Naive thymus-derived CD4-positive, alpha-beta T cell (primary cell): ENCODE data around the gene FUT8. TPM values are rescaled to one million over a fixed set of nuclear protein-coding genes. Genes with fewer than 3 reads are reported as not detected.
A peak's percentile ranks its signal among the peaks of the same experiment; 100 is the strongest.

Source experiments
- ATAC-seq: fragments of 150-1000 bp; cut with Tn5 transposase; 2 replicates; pipeline ENCODE4 v1.10.0; 2021; ENCODE audit warnings: mild to moderate bottlenecking, moderate library complexity
- CTCF ChIA-PET: fragments of 350-600 bp; sonication (Branson Sonifier 250); formaldehyde crosslinking; loops from one replicate; lab custom pipeline; 2021; ENCODE audit warnings: antibody characterized with exemption; lab: Charles Lee
- POLR2A ChIA-PET: fragments of 350-600 bp; sonication (Branson Sonifier 250); formaldehyde crosslinking; loops from one replicate; lab custom pipeline; 2021; ENCODE audit warnings: antibody characterized with exemption, inconsistent platforms; lab: Charles Lee
- DNase-seq, 9 donors: peaks; one replicate each; pipeline versions ENCODE4 v3.0.0 to v3.0.0-alpha.2; 2020 to 2022; ENCODE audit warnings: mixed read lengths in 1 of 9
- H3K27ac ChIP-seq: one replicate; pipeline ENCODE4 v1.7.0; 2013; ENCODE audit warnings: mild to moderate bottlenecking, low read depth, low read length, moderate library complexity
- H3K27me3 ChIP-seq, 2 donors: one replicate each; pipeline ENCODE4 v1.7.0; 2013; ENCODE audit warnings: low read length in 2 of 2, mild to moderate bottlenecking in 2 of 2, moderate library complexity in 2 of 2; ENCODE audit not compliant: control insufficient read depth in 2 of 2, insufficient read depth in 2 of 2
- H3K36me3 ChIP-seq, 3 experiments: 1 replicate in 2 of 3; 2 replicates in 1 of 3; pipeline ENCODE4 v1.7.0; 2013; ENCODE audit warnings: low read length in 3 of 3, mild to moderate bottlenecking in 3 of 3, moderate library complexity in 1 of 3; ENCODE audit not compliant: insufficient read depth in 3 of 3, control insufficient read depth in 2 of 3
- H3K4me1 ChIP-seq, 2 donors: one replicate each; pipeline ENCODE4 v1.7.0; 2013; ENCODE audit warnings: low read length in 2 of 2, mild to moderate bottlenecking in 2 of 2, moderate library complexity in 1 of 2; ENCODE audit not compliant: control insufficient read depth in 2 of 2, insufficient read depth in 2 of 2
- H3K4me3 ChIP-seq: 2 replicates; pipeline ENCODE4 v1.7.0; 2013; ENCODE audit warnings: mild to moderate bottlenecking, low read length
- H3K9me3 ChIP-seq, 3 experiments: 1 replicate in 2 of 3; 2 replicates in 1 of 3; pipeline ENCODE4 v1.7.0; 2013; ENCODE audit warnings: low read length in 3 of 3; ENCODE audit not compliant: control insufficient read depth in 2 of 3
- H3K27ac Mint-ChIP-seq, 9 donors: one replicate each; pipeline ENCODE4 v1.8.0; 2020 to 2022; ENCODE audit warnings: mixed read lengths in 9 of 9, mild to moderate bottlenecking in 8 of 9, moderate library complexity in 5 of 9, inconsistent platforms in 2 of 9
- H3K27me3 Mint-ChIP-seq, 5 donors: one replicate each; pipeline ENCODE4 v1.8.0; 2021 to 2022; ENCODE audit warnings: mixed read lengths in 5 of 5, mild to moderate bottlenecking in 1 of 5
- H3K36me3 Mint-ChIP-seq, 5 donors: one replicate each; pipeline ENCODE4 v1.8.0; 2020 to 2022; ENCODE audit warnings: mixed read lengths in 5 of 5, mild to moderate bottlenecking in 3 of 5, inconsistent platforms in 1 of 5
- H3K4me1 Mint-ChIP-seq, 7 donors: one replicate each; pipeline ENCODE4 v1.8.0; 2020 to 2022; ENCODE audit warnings: mixed read lengths in 7 of 7, mild to moderate bottlenecking in 3 of 7, inconsistent platforms in 1 of 7
- H3K4me3 Mint-ChIP-seq, 10 donors: one replicate each; pipeline ENCODE4 v1.8.0; 2020 to 2022; ENCODE audit warnings: mild to moderate bottlenecking in 10 of 10, mixed read lengths in 10 of 10, moderate library complexity in 6 of 10, inconsistent platforms in 2 of 10
- H3K9me3 Mint-ChIP-seq, 11 donors: one replicate each; pipeline ENCODE4 v1.8.0; 2020 to 2022; ENCODE audit warnings: mixed read lengths in 11 of 11, mild to moderate bottlenecking in 4 of 11, inconsistent platforms in 1 of 11, moderate library complexity in 1 of 11
- intact Hi-C, 2 donors: fragments of 100-400 bp; cut with micrococcal nuclease; formaldehyde crosslinking; loops; one replicate each; pipeline ENCODE4 v1.15.1; 2023
- polyA plus RNA-seq, 2 donors: library from polyadenylated mRNA; unstranded; fragments of 300-500 nt; fragmentation: Illumina TruSeq; gene quantifications; one replicate each; pipeline ENCODE4 v1.2.3, GENCODE V29; 2021
- total RNA-seq, 6 experiments: library from RNA in 5 of 6; stranded (reverse) in 5 of 6; gene quantifications; 1 replicate in 5 of 6; 2 replicates in 1 of 6; pipeline ENCODE4 v1.2.3 and lab custom pipeline; 2021 to 2026

The FUT8 gene
- total and polyA plus RNA-seq, 7 experiments from 2014 or later: 11.1 to 107 (median 41.6) TPM

DNA sequence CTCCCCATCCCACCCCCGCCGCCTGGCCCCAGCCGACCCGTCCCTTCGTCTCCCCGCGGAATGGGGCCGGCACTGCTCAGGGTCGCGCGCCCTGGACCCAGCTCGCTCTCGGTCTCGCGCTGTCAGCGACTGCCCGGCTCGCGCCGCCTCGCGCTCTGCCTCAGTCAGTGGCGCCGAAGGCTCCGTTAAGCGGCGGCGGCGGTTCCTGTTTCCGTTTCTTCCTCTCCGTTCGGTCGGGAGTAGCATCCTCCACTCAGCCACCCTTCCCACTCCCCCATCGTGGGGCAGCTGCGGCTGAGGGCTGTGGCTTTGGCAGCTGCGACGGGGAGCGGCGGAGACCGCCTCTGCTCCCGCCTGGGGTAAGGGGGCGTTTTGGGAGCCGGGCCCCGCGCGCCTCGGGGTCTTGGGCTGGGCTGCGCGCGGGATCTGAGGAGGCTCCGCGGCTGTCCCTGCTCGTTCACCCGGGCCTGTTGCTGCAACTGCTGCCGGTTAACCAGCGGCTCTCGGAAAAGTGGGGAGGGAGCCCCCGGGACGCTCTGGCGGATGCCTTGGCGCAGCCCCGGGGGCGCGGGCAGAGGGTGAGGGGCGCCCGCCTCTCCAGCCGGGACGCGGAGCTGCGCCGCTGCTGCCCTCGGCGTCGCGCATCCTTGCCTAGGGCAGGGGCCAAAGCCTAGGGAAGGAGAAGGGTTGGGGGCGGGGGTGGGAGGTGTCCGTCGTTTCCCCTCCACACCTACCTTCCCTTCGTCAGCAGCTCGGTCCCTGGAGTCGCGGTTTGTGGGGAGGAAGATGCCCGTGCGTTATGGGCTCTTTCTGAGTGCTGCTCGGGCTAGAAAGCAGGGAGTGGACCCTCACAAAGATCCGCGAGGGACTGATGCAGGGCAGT, 567 bp downstream of the FUT8 start:
- no peaks in the 10 kb centered on the region for H3K9me3 Mint-ChIP-seq
- peaks cover 0 to 12% (median 0%) of the 10 kb centered on the region in 3 experiments for H3K36me3 ChIP-seq
- DNase-seq: peak in 4 of 9 donors; percentile 11 to 72 (median 34)
- H3K4me1 ChIP-seq: peaks cover 0 to 14% of the 10 kb centered on the region in 2 donors
- H3K4me3 ChIP-seq: peak overlapping the region; percentile 73
- H3K27ac ChIP-seq: peak overlapping the region; percentile 86
- ChIA-PET CTCF (interaction anchor here (0.7 to 5.3 kb wide), 13 partner anchors 16 to 656 kb away, joined by 3 to 81 read pairs (median 6); no protein-coding TSS in a partner anchor), POLR2A (interaction anchor here (0.5 to 4.6 kb wide), 15 partner anchors 9 to 519 kb away, joined by 3 to 44 read pairs (median 5); partner anchors contain the start of gene FNTB)
- no peaks in the 10 kb centered on the region for H3K27me3 ChIP-seq
- H3K36me3 Mint-ChIP-seq: peaks cover 0 to 6% (median 0%) of the 10 kb centered on the region in 5 donors
- ATAC-seq: peak; percentile 63
- H3K9me3 ChIP-seq: no peaks in the 10 kb centered on the region
- peak overlapping the region; percentile 88 to 99 (median 96) for H3K27ac Mint-ChIP-seq
- peak overlapping the region; percentile 85 to 99 (median 97) for H3K4me3 Mint-ChIP-seq
- H3K4me1 Mint-ChIP-seq: peaks cover 23 to 53% (median 50%) of the 10 kb centered on the region in 7 donors
- intact Hi-C loops: loop anchor here (1.0 to 10.0 kb wide), 21 partner anchors 76 to 1949 kb away; partner anchors contain the start of genes MAX (in 2 of the 2), EIF2S1 (in 1 of the 2), FNTB (in 1 of the 2) and GPHN (in 1 of the 2)
- H3K27me3 Mint-ChIP-seq: no peaks in the 10 kb centered on the region

DNA sequence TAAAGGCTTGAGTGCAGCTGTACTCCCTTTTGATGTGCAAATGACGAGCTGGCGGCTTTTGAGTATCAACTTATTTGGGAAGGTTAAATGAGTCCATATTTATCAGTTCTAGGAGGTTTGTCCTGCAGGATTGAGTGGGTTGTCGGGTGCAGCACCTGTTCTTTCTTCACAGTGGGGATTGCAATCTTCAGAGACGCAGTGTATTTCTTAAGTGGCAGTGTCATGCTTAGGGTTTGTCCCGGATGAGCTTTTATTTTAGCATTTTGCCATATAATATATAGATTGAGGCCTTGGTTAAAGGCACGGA, 1.2 kb downstream of the FUT8 start:
- H3K27ac ChIP-seq: peak overlapping the region; percentile 86
- peaks cover 0 to 5% (median 0%) of the 10 kb centered on the region in 5 donors for H3K36me3 Mint-ChIP-seq
- no peaks in the 10 kb centered on the region for H3K9me3 ChIP-seq
- ATAC-seq (no peak), DNase-seq (peak in 3 of 9 donors; percentile 13 to 16 (median 15))
- peak overlapping the region; percentile 73 for H3K4me3 ChIP-seq
- intact Hi-C loops: loop anchor here (1.0 to 10.0 kb wide), 16 partner anchors 77 to 1949 kb away; partner anchors contain the start of genes EIF2S1 (in 1 of the 2), GPHN (in 1 of the 2), MAX (in 1 of the 2) and PALS1 (in 1 of the 2)
- H3K27me3 Mint-ChIP-seq: no peaks in the 10 kb centered on the region
- H3K9me3 Mint-ChIP-seq: no peaks in the 10 kb centered on the region
- H3K4me1 Mint-ChIP-seq: peaks cover 23 to 58% (median 53%) of the 10 kb centered on the region in 7 donors
- peaks cover 0 to 12% (median 0%) of the 10 kb centered on the region in 3 experiments for H3K36me3 ChIP-seq
- POLR2A ChIA-PET: interaction anchor here (0.7 to 4.6 kb wide), 6 partner anchors 125 to 513 kb away, joined by 4 to 44 read pairs (median 6); partner anchors contain the start of gene FNTB
- H3K27ac Mint-ChIP-seq: peak overlapping the region; percentile 61 to 90 (median 83)
- no peaks in the 10 kb centered on the region for H3K27me3 ChIP-seq
- peak overlapping the region; percentile 85 to 99 (median 96) for H3K4me3 Mint-ChIP-seq
- H3K4me1 ChIP-seq: peaks cover 0 to 14% of the 10 kb centered on the region in 2 donors
- CTCF ChIA-PET: interaction anchor here (0.7 to 5.3 kb wide), 9 partner anchors 128 to 655 kb away, joined by 3 to 81 read pairs (median 7); no protein-coding TSS in a partner anchor

DNA sequence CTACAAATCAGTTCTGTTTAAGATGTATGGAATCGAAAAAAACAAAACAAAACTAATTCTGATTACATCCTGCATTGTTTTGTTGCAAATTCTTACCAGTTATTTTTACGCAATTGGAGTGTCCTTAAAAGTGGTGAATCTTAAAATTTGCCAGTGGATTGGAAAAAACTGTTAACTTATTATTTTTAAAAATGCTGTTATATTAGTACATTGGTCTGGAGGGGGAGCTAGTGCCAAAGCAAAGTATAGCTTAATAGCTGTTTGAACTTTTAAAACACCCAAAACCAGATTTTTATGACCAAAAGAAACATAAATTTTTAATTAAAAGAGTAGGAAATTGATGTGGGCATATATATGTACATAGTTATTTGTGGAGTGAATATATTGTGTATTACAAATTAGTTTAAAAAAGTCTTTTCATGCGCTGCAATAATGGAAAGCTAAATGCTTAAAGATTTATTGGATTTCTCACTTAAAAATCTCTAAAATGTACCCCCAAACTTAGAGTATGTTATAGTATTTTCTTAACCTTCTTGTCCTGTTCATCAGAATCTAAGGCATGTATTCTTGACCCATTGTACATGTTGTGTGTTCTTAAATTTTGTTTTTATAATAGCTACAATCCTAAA, 2.5 kb downstream of the FUT8 start:
- H3K4me1 Mint-ChIP-seq: peaks cover 32 to 63% (median 54%) of the 10 kb centered on the region in 7 donors
- H3K4me3 Mint-ChIP-seq: peak overlapping the region; percentile 6 to 99 (median 80)
- H3K27ac Mint-ChIP-seq: peak overlapping the region in 1 of 9 donors; percentile 76
- H3K27me3 Mint-ChIP-seq: no peaks in the 10 kb centered on the region
- ChIA-PET CTCF (interaction anchor here (0.6 to 5.3 kb wide), 34 partner anchors 9 to 1875 kb away, joined by 3 to 81 read pairs (median 4); no protein-coding TSS in a partner anchor), POLR2A (interaction anchor here (0.6 to 1.2 kb wide), 8 partner anchors 9 to 654 kb away, joined by 3 to 5 read pairs (median 3); no protein-coding TSS in a partner anchor)
- H3K9me3 ChIP-seq: no peaks in the 10 kb centered on the region
- H3K9me3 Mint-ChIP-seq: no peaks in the 10 kb centered on the region
- ATAC-seq (no peak), DNase-seq (peak in 7 of 9 donors; percentile 7 to 43 (median 36))
- H3K36me3 Mint-ChIP-seq: peaks cover 0 to 5% (median 0%) of the 10 kb centered on the region in 5 donors
- H3K36me3 ChIP-seq: peaks cover 0 to 12% (median 0%) of the 10 kb centered on the region in 3 experiments
- intact Hi-C loops: loop anchor here (1.0 to 10.0 kb wide), 15 partner anchors 113 to 1947 kb away; partner anchors contain the start of genes EIF2S1 (in 1 of the 2), GPHN (in 1 of the 2) and PALS1 (in 1 of the 2)
- no peaks in the 10 kb centered on the region for H3K27me3 ChIP-seq
- no peak overlapping the region for H3K27ac ChIP-seq
- no peak overlapping the region for H3K4me3 ChIP-seq
- H3K4me1 ChIP-seq: peaks cover 0 to 21% of the 10 kb centered on the region in 2 donors

DNA sequence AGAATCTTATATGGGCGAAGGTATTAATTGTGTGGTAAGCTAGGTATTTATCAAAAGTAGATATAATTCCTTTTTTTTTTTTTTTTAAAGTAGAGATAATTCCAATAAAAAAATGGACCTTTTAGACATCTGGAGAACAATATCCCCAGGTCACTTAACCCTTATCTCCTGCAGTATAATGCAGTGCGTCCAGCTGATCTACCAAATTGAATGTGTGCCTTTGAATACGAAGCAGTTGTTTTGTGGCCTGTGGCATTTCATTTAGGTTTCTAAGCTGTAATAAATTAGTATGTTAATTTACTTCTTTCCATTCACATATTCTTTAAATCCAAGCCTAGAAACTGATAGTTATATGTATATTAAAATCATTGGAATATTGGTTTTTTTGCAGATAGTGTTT, 3.1 kb downstream of the FUT8 start:
- DNase-seq: no peak
- Histone ChIP-seq H3K4me1 (peaks cover 0 to 21% of the 10 kb centered on the region in 2 donors), H3K9me3 (no peaks in the 10 kb centered on the region), H3K27ac (no peak overlapping the region), H3K27me3 (no peaks in the 10 kb centered on the region), H3K36me3 (peaks cover 0 to 12% (median 0%) of the 10 kb centered on the region in 3 experiments), H3K4me3 (no peak overlapping the region)
- Mint-ChIP-seq H3K36me3 (peaks cover 0 to 5% (median 0%) of the 10 kb centered on the region in 5 donors), H3K4me3 (no peak overlapping the region), H3K9me3 (no peaks in the 10 kb centered on the region), H3K4me1 (peaks cover 32 to 63% (median 52%) of the 10 kb centered on the region in 7 donors), H3K27ac (no peak overlapping the region), H3K27me3 (no peaks in the 10 kb centered on the region)
- POLR2A ChIA-PET: interaction anchor here (0.7 to 1.2 kb wide), 8 partner anchors 8 to 653 kb away, joined by 3 to 5 read pairs (median 3); no protein-coding TSS in a partner anchor
- CTCF ChIA-PET: interaction anchor here (0.6 to 5.3 kb wide), 33 partner anchors 9 to 1874 kb away, joined by 3 to 81 read pairs (median 4); no protein-coding TSS in a partner anchor
- intact Hi-C loops: loop anchor here (1.0 to 10.0 kb wide), 9 partner anchors 219 to 1869 kb away; no protein-coding TSS in a partner anchor
- ATAC-seq: no peak

DNA sequence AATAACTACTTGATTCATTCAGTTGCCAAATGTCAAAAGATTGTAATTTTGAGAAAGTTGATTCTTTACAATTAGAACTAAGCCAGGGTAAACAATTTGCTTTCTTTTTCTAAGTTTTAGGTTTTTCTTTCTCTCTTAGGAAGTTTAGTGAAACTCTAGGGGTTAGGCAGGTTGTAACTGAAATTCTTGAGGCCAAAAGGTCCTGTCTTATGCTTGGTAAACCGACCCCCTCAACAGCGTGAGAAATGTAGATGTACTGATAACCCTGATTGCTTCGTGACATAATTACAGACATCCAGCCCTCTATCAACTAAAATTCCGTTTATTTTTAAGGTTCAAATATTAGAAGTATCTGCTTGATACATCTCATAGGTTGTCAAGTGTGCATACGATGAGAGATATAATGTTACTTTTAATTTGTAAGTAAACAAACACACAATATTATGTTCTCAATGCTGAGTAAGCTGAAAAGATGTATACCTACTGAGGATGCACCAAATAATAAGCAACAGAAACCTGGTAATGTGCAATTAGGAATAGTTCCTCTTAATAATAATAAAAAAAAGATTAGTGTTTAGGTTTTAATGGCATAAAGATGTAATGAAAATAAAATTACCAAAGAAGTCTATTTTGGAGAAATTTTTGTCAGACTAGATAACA, 7.2 kb downstream of the FUT8 start:
- peaks cover 16 to 60% (median 46%) of the 10 kb centered on the region in 7 donors for H3K4me1 Mint-ChIP-seq
- Histone ChIP-seq H3K9me3 (no peaks in the 10 kb centered on the region), H3K36me3 (no peaks in the 10 kb centered on the region), H3K4me1 (peaks cover 0 to 11% of the 10 kb centered on the region in 2 donors), H3K27ac (no peak overlapping the region), H3K4me3 (no peak overlapping the region), H3K27me3 (no peaks in the 10 kb centered on the region)
- no peaks in the 10 kb centered on the region for H3K27me3 Mint-ChIP-seq
- peak overlapping the region in 3 of 9 donors; percentile 13 to 36 (median 28) for H3K27ac Mint-ChIP-seq
- ChIA-PET POLR2A (no interaction called here), CTCF (interaction anchor here (2.2 kb wide), 1 partner anchor 650 kb away, joined by 7 read pairs; no protein-coding TSS in a partner anchor)
- H3K9me3 Mint-ChIP-seq: no peaks in the 10 kb centered on the region
- no peak for DNase-seq
- H3K4me3 Mint-ChIP-seq: no peak overlapping the region
- intact Hi-C loops: loop anchor here (10.0 kb wide), 5 partner anchors 215 to 1865 kb away; no protein-coding TSS in a partner anchor
- peaks cover 0 to 13% (median 8%) of the 10 kb centered on the region in 5 donors for H3K36me3 Mint-ChIP-seq
- ATAC-seq: no peak
